B cell (primary cell): ENCODE data around the gene ARAP1. TPM values are rescaled to one million over a fixed set of nuclear protein-coding genes. Genes with fewer than 3 reads are reported as not detected.

Source experiments
- ATAC-seq: fragments of 200-7000 bp; cut with Tn5 transposase; one replicate; pipeline ENCODE4 v1.10.0; 2021; ENCODE audit warnings: low read depth, mild to moderate bottlenecking, moderate number of reproducible peaks, moderate library complexity
- CTCF ChIA-PET: fragments of 350-600 bp; sonication (Branson Sonifier 250); formaldehyde crosslinking; loops from one replicate; lab custom pipeline; 2021; ENCODE audit warnings: antibody characterized with exemption, inconsistent platforms; lab: Charles Lee
- POLR2A ChIA-PET: fragments of 350-600 bp; sonication (Branson Sonifier 250); formaldehyde crosslinking; loops from one replicate; lab custom pipeline; 2021; ENCODE audit warnings: antibody characterized with exemption; lab: Charles Lee
- DNase-seq: peaks from one replicate; pipeline ENCODE4 v3.0.0; 2013
- H2AFZ ChIP-seq: 2 replicates; pipeline ENCODE4 v1.6.1; 2012; ENCODE audit warnings: mild to moderate bottlenecking, low read depth, low read length; ENCODE audit not compliant: insufficient read depth, poor library complexity, severe bottlenecking
- H3K27ac ChIP-seq, 2 donors: 1 replicate in 1 of 2; 2 replicates in 1 of 2; pipeline ENCODE4 v1.5.1; 2012 to 2013; ENCODE audit warnings: low read length in 2 of 2, mild to moderate bottlenecking in 2 of 2, moderate library complexity in 1 of 2
- H3K27me3 ChIP-seq, 4 experiments: fragments of 200-600 bp in 1 of 4; sonication (generic) in 1 of 4; replicated peaks in 1 of 4; 1 replicate in 2 of 4; 2 replicates in 2 of 4; pipeline versions ENCODE4 v1.6.1 to v1.7.0; 2013 to 2016; ENCODE audit warnings: low read length in 3 of 4, mild to moderate bottlenecking in 2 of 4, mixed read lengths in 1 of 4, moderate library complexity in 1 of 4; ENCODE audit not compliant: insufficient read depth in 4 of 4, control insufficient read depth in 3 of 4; ENCODE audit errors: control extremely low read depth in 1 of 4
- H3K36me3 ChIP-seq, 2 experiments: replicated peaks in 1 of 2; 1 replicate in 1 of 2; 2 replicates in 1 of 2; pipeline versions ENCODE4 v1.6.1 to v1.7.1; 2013; ENCODE audit warnings: low read length in 1 of 2; ENCODE audit not compliant: insufficient read depth in 2 of 2, control insufficient read depth in 1 of 2; ENCODE audit errors: control extremely low read depth in 1 of 2, extremely low read depth in 1 of 2
- H3K4me1 ChIP-seq, 2 donors: fragments of 200-600 bp in 1 of 2; sonication (generic) in 1 of 2; 1 replicate in 1 of 2; 2 replicates in 1 of 2; pipeline versions ENCODE4 v1.5.1 to v1.6.1; 2013 to 2017; ENCODE audit warnings: low read length in 2 of 2; ENCODE audit not compliant: control insufficient read depth in 2 of 2, insufficient read depth in 2 of 2
- H3K4me2 ChIP-seq: replicated peaks from 2 replicates; pipeline ENCODE3; 2012; ENCODE audit warnings: mild to moderate bottlenecking, low read depth, low read length; ENCODE audit not compliant: poor library complexity, severe bottlenecking
- H3K4me3 ChIP-seq, 5 experiments: fragments of 200-600 bp in 1 of 5; sonication (generic) in 1 of 5; 1 replicate in 3 of 5; 2 replicates in 2 of 5; pipeline versions ENCODE4 v1.5.1 to v1.7.0; 2011 to 2016; ENCODE audit warnings: low read length in 4 of 5, mild to moderate bottlenecking in 4 of 5, low read depth in 2 of 5, control low read depth in 1 of 5, moderate library complexity in 1 of 5; ENCODE audit not compliant: insufficient read depth in 1 of 5; ENCODE audit errors: control extremely low read depth in 1 of 5, extremely low read depth in 1 of 5
- H3K79me2 ChIP-seq: fragments of 200-600 bp; sonication (generic); one replicate; pipeline ENCODE4 v1.6.0; 2016; ENCODE audit warnings: low read length; ENCODE audit not compliant: control insufficient read depth, insufficient read depth
- H3K9ac ChIP-seq: fragments of 200-600 bp; sonication (generic); 2 replicates; pipeline ENCODE4 v1.6.1; 2017; ENCODE audit warnings: mild to moderate bottlenecking, low read length, moderate library complexity
- H3K9me3 ChIP-seq, 3 donors: one replicate each; pipeline versions ENCODE4 v1.6.1 to v1.7.1; 2013; ENCODE audit warnings: low read length in 2 of 3; ENCODE audit not compliant: control insufficient read depth in 2 of 3, insufficient read depth in 1 of 3; ENCODE audit errors: control extremely low read depth in 1 of 3
- H4K20me1 ChIP-seq: 2 replicates; pipeline ENCODE4 v1.6.0; 2012; ENCODE audit warnings: mild to moderate bottlenecking, low read length; ENCODE audit not compliant: insufficient read depth, control insufficient read depth, poor library complexity, severe bottlenecking
- H3K27ac Mint-ChIP-seq: one replicate; pipeline ENCODE4 v1.8.0; 2021; ENCODE audit warnings: mixed read lengths
- H3K27me3 Mint-ChIP-seq: one replicate; pipeline ENCODE4 v1.8.0; 2021; ENCODE audit warnings: mixed read lengths
- H3K4me1 Mint-ChIP-seq: one replicate; pipeline ENCODE4 v1.8.0; 2021; ENCODE audit warnings: mixed read lengths
- H3K4me3 Mint-ChIP-seq: one replicate; pipeline ENCODE4 v1.8.0; 2021; ENCODE audit warnings: mixed read lengths
- H3K9me3 Mint-ChIP-seq: one replicate; pipeline ENCODE4 v1.8.0; 2022; ENCODE audit warnings: mixed read lengths; ENCODE audit not compliant: insufficient read depth
- CTCF ChIP-seq: fragments of 200-600 bp; IDR thresholded peaks from one replicate; pipeline ENCODE4 v1.8.0; 2022; ENCODE audit warnings: antibody characterized with exemption, mild to moderate bottlenecking
- EZH2 ChIP-seq: IDR thresholded peaks from 2 replicates; pipeline ENCODE4 v1.6.1; 2012; ENCODE audit warnings: borderline replicate concordance, low read depth, mild to moderate bottlenecking, moderate library complexity, low read length; ENCODE audit not compliant: insufficient read depth, poor library complexity, severe bottlenecking
- WGBS: methylation state at CpG from one replicate; pipeline ENCODE4 v1.1.5; 2013; ENCODE audit warnings: missing lambda C conversion rate; ENCODE audit not compliant: insufficient coverage; 5-methylcytosine and 5-hydroxymethylcytosine counted together
- intact Hi-C: fragments of 100-400 bp; cut with micrococcal nuclease; formaldehyde crosslinking; loops from one replicate; pipeline ENCODE4 v1.10.0; 2022
- polyA plus RNA-seq: library from polyadenylated mRNA; depleted of rRNA; stranded (reverse); fragments of >200 nt; gene quantifications from 2 replicates; pipeline ENCODE4 v1.2.3, GENCODE V29; 2012
- total RNA-seq, 2 donors: library from RNA; stranded (reverse); fragments of 120-200 nt in 1 of 2; gene quantifications; 1 replicate in 1 of 2; 2 replicates in 1 of 2; pipeline versions ENCODE4 v1.2.3 to v1.2.4, GENCODE V29; 2013 to 2022

ARAP1 gene
- total and polyA plus RNA-seq, 2 donors (not counting 1 experiment from before 2014, with no cell fraction given), result 143 to 242 TPM

GRCh38 chr11:72635933-72636332, 116.3 kb downstream of the ARAP1 start:
- Histone ChIP-seq H3K4me1 (no peaks in the 10 kb centered on the region), H3K9me3 (peaks cover 0 to 3% (median 0%) of the 10 kb centered on the region in 3 donors), H3K9ac (no peak overlapping the region), H3K4me2 (no peak overlapping the region), H3K27me3 (peaks cover 0 to 44% (median 7%) of the 10 kb centered on the region in 4 experiments), H3K79me2 (no peaks in the 10 kb centered on the region), H3K36me3 (no peaks in the 10 kb centered on the region), H3K4me3 (no peak overlapping the region), H2AFZ (no peak overlapping the region), H3K27ac (no peak overlapping the region), H4K20me1 (no peaks in the 10 kb centered on the region)
- WGBS, result 70% methylated on average over 5 of the region's 6 CpGs
- ChIA-PET CTCF (interaction anchor here (1.2 to 2.0 kb wide), 2 partner anchors 25 to 50 kb away, joined by 5 read pairs; no protein-coding TSS in a partner anchor), POLR2A (no interaction called here)
- DNase-seq, result no peak
- TF ChIP-seq EZH2 (no peak), CTCF (no peak)
- Mint-ChIP-seq H3K4me3 (no peak overlapping the region), H3K27me3 (peaks cover 24% of the 10 kb centered on the region), H3K9me3 (no peaks in the 10 kb centered on the region), H3K27ac (no peak overlapping the region), H3K4me1 (no peaks in the 10 kb centered on the region)
- intact Hi-C loops, result no loop called here
- no peak for ATAC-seq

- Histone ChIP-seq H3K27me3 (peaks cover 0 to 39% (median 4%) of the 10 kb centered on the region in 4 experiments), H3K9ac (no peak overlapping the region), H4K20me1 (no peaks in the 10 kb centered on the region), H3K79me2 (no peaks in the 10 kb centered on the region), H3K4me1 (no peaks in the 10 kb centered on the region), H3K9me3 (no peaks in the 10 kb centered on the region), H3K36me3 (no peaks in the 10 kb centered on the region), H3K4me3 (no peak overlapping the region), H2AFZ (no peak overlapping the region), H3K4me2 (no peak overlapping the region), H3K27ac (no peak overlapping the region)
- DNase-seq (no peak), ATAC-seq (no peak)
- Mint-ChIP-seq H3K27ac (no peak overlapping the region), H3K27me3 (peaks cover 26% of the 10 kb centered on the region), H3K9me3 (no peaks in the 10 kb centered on the region), H3K4me3 (no peak overlapping the region), H3K4me1 (no peaks in the 10 kb centered on the region)
- no peak for TF ChIP-seq CTCF
- TF ChIP-seq EZH2, result no peak
- ChIA-PET CTCF (interaction anchor here (0.7 to 2.0 kb wide), 4 partner anchors 18 to 50 kb away, joined by 3 to 5 read pairs (median 5); no protein-coding TSS in a partner anchor), POLR2A (no interaction called here)
- intact Hi-C loops, result no loop called here
- 90% methylated on average over 7 of the region's 9 CpGs for WGBS
Observed at GRCh38 chr11:72635309-72635915, 116.8 kb downstream of the ARAP1 start.
